ENCODE data around the gene ANKS1B.
"Not testable (repeated sequence)": the region's sequence is repeated elsewhere in the genome, so short reads cannot be mapped to it uniquely, and the experiment has no call there.

ANKS1B gene

GRCh38 chr12:99036566-99036965, 948.2 kb downstream of the ANKS1B start:
- no peak overlapping the region for H3K9ac ChIP-seq (ENCODE audit: low read length)
- no peaks in the 10 kb centered on the region for H3K4me1 ChIP-seq (ENCODE audit: control insufficient read depth, insufficient read depth, low read length)
- H3K4me3 ChIP-seq (ENCODE audit: low read length) = no peak overlapping the region
- no peaks in the 10 kb centered on the region for H3K27me3 ChIP-seq (ENCODE audit: control insufficient read depth, insufficient read depth, low read length)
- H3K9me3 ChIP-seq (ENCODE audit: control insufficient read depth, low read length) = no peaks in the 10 kb centered on the region
- H3K36me3 ChIP-seq (ENCODE audit: control insufficient read depth, insufficient read depth, low read length) = no peaks in the 10 kb centered on the region

GRCh38 chr12:99035803-99036202, 948.9 kb downstream of the ANKS1B start:
- Histone ChIP-seq H3K4me1 (ENCODE audit: control insufficient read depth, insufficient read depth, low read length) (no peaks in the 10 kb centered on the region), H3K27me3 (ENCODE audit: control insufficient read depth, insufficient read depth, low read length) (no peaks in the 10 kb centered on the region), H3K9me3 (ENCODE audit: control insufficient read depth, low read length) (no peaks in the 10 kb centered on the region), H3K36me3 (ENCODE audit: control insufficient read depth, insufficient read depth, low read length) (no peaks in the 10 kb centered on the region), H3K4me3 (ENCODE audit: low read length) (no peak overlapping the region), H3K9ac (ENCODE audit: low read length) (no peak overlapping the region)

DNA sequence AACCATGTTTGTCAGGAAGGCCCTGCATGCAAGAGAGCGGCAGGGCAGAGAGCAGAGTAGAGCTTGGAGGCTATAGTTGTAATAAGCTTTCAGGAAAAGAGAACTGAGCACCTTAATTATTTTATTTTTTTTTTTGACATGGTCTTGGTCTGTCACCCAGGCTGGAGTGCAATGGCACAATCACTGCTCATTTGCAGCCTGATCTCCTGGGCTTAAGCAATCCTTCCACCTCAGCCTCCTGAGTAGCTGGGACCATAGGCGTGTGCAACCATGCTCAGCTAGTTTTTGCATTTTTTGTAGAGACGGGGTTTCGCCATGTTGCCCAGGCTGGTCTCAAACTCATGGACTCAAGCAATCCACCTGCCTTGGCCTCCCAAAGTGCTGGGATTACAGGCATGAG, 950.5 kb downstream of the ANKS1B start:
- not testable (repeated sequence) for H3K9ac ChIP-seq (ENCODE audit: low read length); H3K4me1 ChIP-seq (ENCODE audit: control insufficient read depth, insufficient read depth, low read length); H3K4me3 ChIP-seq (ENCODE audit: low read length); H3K9me3 ChIP-seq (ENCODE audit: control insufficient read depth, low read length); H3K36me3 ChIP-seq (ENCODE audit: control insufficient read depth, insufficient read depth, low read length); H3K27me3 ChIP-seq (ENCODE audit: control insufficient read depth, insufficient read depth, low read length)

DNA sequence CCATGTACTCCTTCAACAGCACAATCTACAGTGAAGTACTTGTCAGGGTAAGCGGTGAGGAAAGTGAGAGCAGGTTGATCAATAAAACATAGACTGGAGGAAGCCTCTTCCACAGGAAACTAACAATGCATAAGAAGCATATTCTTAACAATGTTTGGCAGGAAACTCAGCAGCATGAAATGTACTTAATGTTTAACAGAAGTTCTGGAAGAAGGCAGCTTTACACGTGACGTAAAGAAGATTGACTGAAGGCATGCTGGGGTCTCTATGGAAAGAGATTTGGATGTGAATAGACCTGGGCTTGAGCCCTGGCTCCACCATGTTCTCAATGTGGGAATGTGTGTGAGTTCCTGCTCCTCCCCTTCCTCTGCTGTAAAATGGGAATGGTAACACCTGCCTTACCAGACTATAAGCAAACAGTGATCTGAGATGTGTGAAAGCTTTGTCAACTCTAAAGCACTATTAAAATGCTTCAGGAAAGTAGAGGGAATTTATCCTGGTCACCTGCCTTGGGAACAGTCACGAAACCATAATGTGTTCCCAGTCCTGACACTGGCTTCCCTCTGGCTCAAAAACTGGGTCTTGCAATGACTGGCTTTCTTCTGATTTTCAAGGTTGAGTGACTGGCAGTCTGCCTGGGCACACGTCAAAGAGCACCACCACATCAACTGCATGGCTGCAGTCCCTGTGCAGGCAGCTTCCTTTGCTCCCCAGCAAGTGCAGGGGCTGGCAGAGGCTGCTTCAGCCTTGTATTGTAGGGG, 955.0 kb downstream of the ANKS1B start:
- no peak overlapping the region for H3K4me3 ChIP-seq (ENCODE audit: low read length)
- H3K9ac ChIP-seq (ENCODE audit: low read length) = no peak overlapping the region
- no peaks in the 10 kb centered on the region for H3K4me1 ChIP-seq (ENCODE audit: control insufficient read depth, insufficient read depth, low read length)

GRCh38 chr12:99027461-99027860, 957.3 kb downstream of the ANKS1B start:
- Histone ChIP-seq H3K27me3 (ENCODE audit: control insufficient read depth, insufficient read depth, low read length) (no peaks in the 10 kb centered on the region), H3K9ac (ENCODE audit: low read length) (no peak overlapping the region), H3K4me3 (ENCODE audit: low read length) (no peak overlapping the region), H3K9me3 (ENCODE audit: control insufficient read depth, low read length) (no peaks in the 10 kb centered on the region), H3K36me3 (ENCODE audit: control insufficient read depth, insufficient read depth, low read length) (no peaks in the 10 kb centered on the region), H3K4me1 (ENCODE audit: control insufficient read depth, insufficient read depth, low read length) (no peaks in the 10 kb centered on the region)

More for the DNA sequence above, 955.0 kb downstream of the ANKS1B start:
- no peaks in the 10 kb centered on the region for H3K36me3 ChIP-seq (ENCODE audit: control insufficient read depth, insufficient read depth, low read length)
- no peaks in the 10 kb centered on the region for H3K27me3 ChIP-seq (ENCODE audit: control insufficient read depth, insufficient read depth, low read length)
- H3K9me3 ChIP-seq (ENCODE audit: control insufficient read depth, low read length) = no peaks in the 10 kb centered on the region

- no peaks in the 10 kb centered on the region for H3K9me3 ChIP-seq (ENCODE audit: control insufficient read depth, low read length)
Measured at GRCh38 chr12:99027055-99027393, 957.7 kb downstream of the ANKS1B start.

DNA sequence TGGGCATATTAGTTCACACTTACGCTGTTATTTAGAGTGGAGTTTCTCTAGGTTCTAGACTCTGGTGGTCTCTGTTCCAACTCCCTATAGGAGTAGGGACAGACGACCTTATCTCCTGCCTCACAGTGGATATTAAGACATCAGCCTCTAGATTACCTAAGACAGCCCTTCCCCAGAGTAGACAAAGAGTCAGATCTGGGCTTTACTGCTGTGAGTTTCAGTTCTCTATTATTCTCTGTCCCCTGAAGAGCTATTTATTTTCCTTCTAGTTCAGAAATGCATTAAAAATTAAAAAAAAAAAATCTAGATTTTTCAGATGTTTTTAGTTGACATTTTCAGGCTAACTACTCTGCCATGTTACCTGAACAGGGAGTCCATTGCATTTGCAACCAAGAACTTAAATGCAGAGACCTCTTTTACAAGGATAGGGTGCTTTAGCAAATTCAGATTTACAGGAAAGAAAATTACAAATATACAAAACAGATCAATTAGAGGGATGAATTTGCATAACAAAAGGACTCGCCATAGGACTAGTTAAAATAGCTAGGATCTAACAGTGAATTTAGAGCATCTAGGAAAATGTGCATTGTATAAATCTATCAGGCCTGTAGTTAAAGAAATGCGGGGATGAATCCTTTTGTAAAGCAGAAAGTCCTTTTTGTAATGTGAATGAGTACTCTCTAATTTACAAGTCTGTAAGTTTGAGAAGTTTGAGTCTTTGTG, 958.2 kb downstream of the ANKS1B start:
- Histone ChIP-seq H3K4me1 (ENCODE audit: control insufficient read depth, insufficient read depth, low read length) (no peaks in the 10 kb centered on the region), H3K9ac (ENCODE audit: low read length) (no peak overlapping the region), H3K4me3 (ENCODE audit: low read length) (no peak overlapping the region), H3K27me3 (ENCODE audit: control insufficient read depth, insufficient read depth, low read length) (no peaks in the 10 kb centered on the region), H3K9me3 (ENCODE audit: control insufficient read depth, low read length) (no peaks in the 10 kb centered on the region), H3K36me3 (ENCODE audit: control insufficient read depth, insufficient read depth, low read length) (no peaks in the 10 kb centered on the region)

More at GRCh38 chr12:99027055-99027393, 957.7 kb downstream of the ANKS1B start:
- H3K9ac ChIP-seq (ENCODE audit: low read length) = no peak overlapping the region
- no peaks in the 10 kb centered on the region for H3K27me3 ChIP-seq (ENCODE audit: control insufficient read depth, insufficient read depth, low read length)
- H3K4me3 ChIP-seq (ENCODE audit: low read length) = no peak overlapping the region
- H3K36me3 ChIP-seq (ENCODE audit: control insufficient read depth, insufficient read depth, low read length) = no peaks in the 10 kb centered on the region
- no peaks in the 10 kb centered on the region for H3K4me1 ChIP-seq (ENCODE audit: control insufficient read depth, insufficient read depth, low read length)

DNA sequence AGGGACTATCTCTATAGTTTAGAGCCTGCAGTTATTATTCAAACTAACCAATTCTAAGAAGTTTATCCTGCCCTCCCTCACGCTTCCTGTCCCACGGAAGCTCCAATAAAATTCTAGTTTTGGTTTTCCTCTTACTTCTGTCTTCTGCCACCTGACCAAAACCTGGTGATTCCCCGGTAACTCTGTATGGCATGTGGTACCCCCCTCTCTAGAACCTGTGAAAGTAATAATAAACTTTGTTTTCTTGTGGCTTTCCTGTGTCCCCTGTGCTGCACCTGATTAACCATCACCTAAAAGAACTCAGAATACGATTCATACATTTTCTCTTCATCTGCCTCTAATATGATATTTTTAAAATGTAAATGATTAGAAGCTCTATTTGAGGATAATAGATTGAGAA, 959.9 kb downstream of the ANKS1B start:
- no peak overlapping the region for H3K9ac ChIP-seq (ENCODE audit: low read length)
- H3K36me3 ChIP-seq (ENCODE audit: control insufficient read depth, insufficient read depth, low read length) = no peaks in the 10 kb centered on the region
- no peak overlapping the region for H3K4me3 ChIP-seq (ENCODE audit: low read length)
- no peaks in the 10 kb centered on the region for H3K27me3 ChIP-seq (ENCODE audit: control insufficient read depth, insufficient read depth, low read length)
- H3K4me1 ChIP-seq (ENCODE audit: control insufficient read depth, insufficient read depth, low read length) = no peaks in the 10 kb centered on the region
- no peaks in the 10 kb centered on the region for H3K9me3 ChIP-seq (ENCODE audit: control insufficient read depth, low read length)

DNA sequence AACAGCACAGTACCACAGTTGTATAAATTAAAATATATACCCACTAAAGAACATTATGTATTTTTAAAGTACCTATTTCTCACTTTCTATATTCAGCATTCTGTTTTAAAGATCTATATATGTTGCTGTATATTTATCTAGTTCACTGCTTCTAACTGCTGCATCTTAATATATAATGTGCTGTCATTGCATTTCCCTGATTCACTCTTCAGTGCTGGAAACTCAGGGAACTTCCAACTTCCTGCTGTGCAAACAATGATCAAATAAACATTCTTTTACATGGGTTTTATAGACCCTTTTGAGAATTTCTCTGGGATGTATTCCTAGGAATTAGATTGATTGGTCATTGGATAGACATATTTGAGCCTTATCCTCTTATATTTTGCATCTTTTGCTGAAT, 960.5 kb downstream of the ANKS1B start:
- Histone ChIP-seq H3K4me1 (ENCODE audit: control insufficient read depth, insufficient read depth, low read length) (no peaks in the 10 kb centered on the region), H3K36me3 (ENCODE audit: control insufficient read depth, insufficient read depth, low read length) (no peaks in the 10 kb centered on the region), H3K4me3 (ENCODE audit: low read length) (no peak overlapping the region), H3K9me3 (ENCODE audit: control insufficient read depth, low read length) (no peaks in the 10 kb centered on the region), H3K27me3 (ENCODE audit: control insufficient read depth, insufficient read depth, low read length) (no peaks in the 10 kb centered on the region), H3K9ac (ENCODE audit: low read length) (no peak overlapping the region)

DNA sequence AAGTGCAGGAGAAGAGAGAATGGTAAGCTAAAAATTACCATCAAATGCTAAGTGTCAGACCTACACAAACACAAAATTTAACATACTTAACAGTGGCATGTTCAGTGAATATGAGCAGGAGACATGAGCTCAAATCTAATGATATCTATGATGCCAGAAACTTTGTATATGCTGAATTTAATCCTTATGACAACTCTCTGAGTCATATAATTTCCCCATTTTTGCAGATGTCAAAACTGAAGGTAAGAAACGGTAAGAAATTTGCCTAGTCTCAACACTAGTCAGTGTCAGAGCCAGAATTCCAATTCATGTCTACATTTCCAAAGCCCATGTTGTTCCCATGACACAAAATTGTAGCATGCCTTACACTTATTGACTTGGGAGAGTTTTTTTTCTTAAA, 963.9 kb downstream of the ANKS1B start:
- no peaks in the 10 kb centered on the region for H3K36me3 ChIP-seq (ENCODE audit: control insufficient read depth, insufficient read depth, low read length)
- H3K4me3 ChIP-seq (ENCODE audit: low read length) = no peak overlapping the region
- H3K4me1 ChIP-seq (ENCODE audit: control insufficient read depth, insufficient read depth, low read length) = no peaks in the 10 kb centered on the region
- H3K9ac ChIP-seq (ENCODE audit: low read length) = no peak overlapping the region
- no peaks in the 10 kb centered on the region for H3K9me3 ChIP-seq (ENCODE audit: control insufficient read depth, low read length)
- H3K27me3 ChIP-seq (ENCODE audit: control insufficient read depth, insufficient read depth, low read length) = no peaks in the 10 kb centered on the region

DNA sequence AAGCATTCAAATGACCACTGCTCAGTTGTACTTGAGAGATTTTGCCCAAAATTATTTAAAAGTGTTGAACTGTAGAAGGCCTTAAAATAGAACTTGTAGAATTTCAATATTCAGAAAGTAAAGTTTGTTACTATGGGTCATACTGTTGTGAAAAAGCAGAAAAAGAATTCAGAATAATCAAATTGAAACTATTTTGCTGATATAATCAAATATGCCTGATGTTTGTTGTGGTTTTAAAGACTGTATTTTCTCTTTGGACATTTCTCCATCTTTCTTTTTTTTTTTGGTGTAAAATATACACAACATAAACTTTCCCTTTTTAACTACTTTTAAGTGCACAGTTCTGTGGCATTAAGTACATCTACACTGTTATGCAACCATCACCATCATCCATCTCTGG, 964.9 kb downstream of the ANKS1B start:
- Histone ChIP-seq H3K36me3 (ENCODE audit: control insufficient read depth, insufficient read depth, low read length) (no peaks in the 10 kb centered on the region), H3K4me3 (ENCODE audit: low read length) (no peak overlapping the region), H3K4me1 (ENCODE audit: control insufficient read depth, insufficient read depth, low read length) (no peaks in the 10 kb centered on the region), H3K9me3 (ENCODE audit: control insufficient read depth, low read length) (no peaks in the 10 kb centered on the region), H3K9ac (ENCODE audit: low read length) (no peak overlapping the region), H3K27me3 (ENCODE audit: control insufficient read depth, insufficient read depth, low read length) (no peaks in the 10 kb centered on the region)

DNA sequence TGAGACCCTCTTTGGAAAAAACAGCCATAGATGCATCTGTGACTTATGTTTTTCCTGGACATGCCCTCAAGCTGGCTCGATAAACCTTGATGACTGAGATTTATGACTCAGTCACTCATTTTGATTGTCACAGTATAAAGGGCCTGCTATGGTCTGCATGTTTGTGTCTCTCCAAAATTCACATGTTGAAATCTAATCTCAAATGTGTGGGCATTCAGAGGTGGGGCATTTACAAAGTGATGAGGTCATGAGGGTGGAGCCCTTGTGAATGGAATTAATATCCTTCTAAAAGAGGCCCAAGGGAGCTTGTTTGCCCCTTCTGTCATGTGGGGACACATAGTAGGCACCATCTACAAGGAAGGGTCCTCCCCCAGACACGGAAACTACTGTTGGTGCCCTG, 966.8 kb downstream of the ANKS1B start:
- Histone ChIP-seq H3K9me3 (ENCODE audit: control insufficient read depth, low read length) (no peaks in the 10 kb centered on the region), H3K36me3 (ENCODE audit: control insufficient read depth, insufficient read depth, low read length) (no peaks in the 10 kb centered on the region), H3K4me1 (ENCODE audit: control insufficient read depth, insufficient read depth, low read length) (no peaks in the 10 kb centered on the region), H3K27me3 (ENCODE audit: control insufficient read depth, insufficient read depth, low read length) (no peaks in the 10 kb centered on the region), H3K4me3 (ENCODE audit: low read length) (no peak overlapping the region), H3K9ac (ENCODE audit: low read length) (no peak overlapping the region)
